ENCODE measurements around the gene KLK13.

Gene KLK13

DNA sequence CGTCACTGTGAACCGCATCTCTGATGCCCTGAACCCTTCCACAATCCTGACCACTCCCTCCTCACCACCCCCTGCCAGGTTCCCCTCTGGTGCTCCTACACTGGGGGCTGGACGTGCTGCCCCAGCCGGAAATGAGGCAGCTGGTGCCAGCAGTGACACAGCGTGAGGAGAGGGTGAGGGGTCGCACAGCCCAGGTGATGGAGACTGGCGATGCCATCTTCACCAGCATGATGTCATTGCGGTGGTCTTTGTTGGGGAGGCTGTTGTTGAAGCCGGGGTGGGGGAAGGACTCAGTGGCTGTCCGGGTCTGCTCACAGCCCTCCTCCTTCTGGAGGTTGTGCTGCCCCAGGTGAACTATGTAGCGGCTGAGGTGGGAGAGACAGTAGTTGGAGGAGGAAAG lies 40.9 kb downstream of the KLK13 start:
- Histone ChIP-seq H3K27ac (ENCODE audit: insufficient read depth in 1 of 2, low read depth in 1 of 2, low read length in 2 of 2, poor library complexity in 1 of 2, severe bottlenecking in 2 of 2) (no peak overlapping the region), H3K9me3 (ENCODE audit: control extremely low read depth in 1 of 5, control insufficient read depth in 4 of 5, insufficient read depth in 2 of 5, low read depth in 1 of 5, low read length in 4 of 5) (no peaks in the 10 kb centered on the region), H3K4me1 (ENCODE audit: control extremely low read depth in 1 of 4, control insufficient read depth in 4 of 4, insufficient read depth in 4 of 4, low read length in 3 of 4) (peaks cover 0 to 10% (median 5%) of the 10 kb centered on the region in 4 experiments), H3K27me3 (replicated peaks in 2 of 5; ENCODE audit: control insufficient read depth in 4 of 5, insufficient read depth in 5 of 5, low read length in 4 of 5) (peaks cover 0 to 78% (median 23%) of the 10 kb centered on the region in 5 experiments), H3K4me3 (ENCODE audit: control insufficient read depth in 1 of 7, extremely low read depth in 1 of 7, insufficient read depth in 4 of 7, low read depth in 2 of 7, low read length in 6 of 7) (no peak overlapping the region), H3K36me3 (ENCODE audit: control insufficient read depth in 4 of 4, insufficient read depth in 4 of 4, low read length in 3 of 4) (no peaks in the 10 kb centered on the region)
- ChIA-PET CTCF (no interaction called here), POLR2A (no interaction called here)
- 100% methylated on average over 2 of the region's 11 CpGs for WGBS (ENCODE audit: insufficient coverage)
- DNase-seq: no peak

DNA sequence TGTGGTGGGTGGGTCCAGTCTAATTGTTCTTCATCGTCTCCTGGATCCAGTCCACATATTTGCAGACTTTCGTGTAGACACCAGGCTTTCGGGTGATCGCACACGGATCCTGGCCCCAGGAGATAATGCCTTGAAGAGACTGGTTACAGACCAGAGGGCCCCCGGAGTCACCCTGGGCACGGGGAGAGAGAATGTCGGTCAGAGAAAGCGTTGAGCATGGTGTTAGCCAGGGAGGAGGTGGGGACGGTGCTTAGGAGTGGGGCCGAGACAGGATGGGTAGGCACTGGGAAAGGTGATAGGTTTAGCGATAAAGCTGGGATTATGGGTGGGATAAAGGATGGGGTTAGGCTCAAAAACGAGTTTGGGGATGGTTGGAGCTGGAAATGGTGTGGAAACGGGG lies 42.4 kb downstream of the KLK13 start:
- no peaks in the 10 kb centered on the region for H3K36me3 ChIP-seq (ENCODE audit: control insufficient read depth in 4 of 4, insufficient read depth in 4 of 4, low read length in 3 of 4)
- H3K4me3 ChIP-seq (ENCODE audit: control insufficient read depth in 1 of 7, extremely low read depth in 1 of 7, insufficient read depth in 4 of 7, low read depth in 2 of 7, low read length in 6 of 7): no peak overlapping the region
- CTCF ChIA-PET: interaction anchor here (1.6 kb wide), 1 partner anchor 74 kb away, joined by 4 read pairs; no protein-coding TSS in a partner anchor
- DNase-seq: no peak
- H3K4me1 ChIP-seq (ENCODE audit: control extremely low read depth in 1 of 4, control insufficient read depth in 4 of 4, insufficient read depth in 4 of 4, low read length in 3 of 4): peaks cover 0 to 16% (median 6%) of the 10 kb centered on the region in 4 experiments
- H3K27ac ChIP-seq (ENCODE audit: insufficient read depth in 1 of 2, low read depth in 1 of 2, low read length in 2 of 2, poor library complexity in 1 of 2, severe bottlenecking in 2 of 2): no peak overlapping the region
- POLR2A ChIA-PET: no interaction called here
- H3K9me3 ChIP-seq (ENCODE audit: control extremely low read depth in 1 of 5, control insufficient read depth in 4 of 5, insufficient read depth in 2 of 5, low read depth in 1 of 5, low read length in 4 of 5): no peaks in the 10 kb centered on the region
- WGBS (ENCODE audit: insufficient coverage): 70% methylated on average over 14 of the region's 14 CpGs
- peaks cover 3 to 86% (median 26%) of the 10 kb centered on the region in 5 experiments for H3K27me3 ChIP-seq (replicated peaks in 2 of 5; ENCODE audit: control insufficient read depth in 4 of 5, insufficient read depth in 5 of 5, low read length in 4 of 5)

DNA sequence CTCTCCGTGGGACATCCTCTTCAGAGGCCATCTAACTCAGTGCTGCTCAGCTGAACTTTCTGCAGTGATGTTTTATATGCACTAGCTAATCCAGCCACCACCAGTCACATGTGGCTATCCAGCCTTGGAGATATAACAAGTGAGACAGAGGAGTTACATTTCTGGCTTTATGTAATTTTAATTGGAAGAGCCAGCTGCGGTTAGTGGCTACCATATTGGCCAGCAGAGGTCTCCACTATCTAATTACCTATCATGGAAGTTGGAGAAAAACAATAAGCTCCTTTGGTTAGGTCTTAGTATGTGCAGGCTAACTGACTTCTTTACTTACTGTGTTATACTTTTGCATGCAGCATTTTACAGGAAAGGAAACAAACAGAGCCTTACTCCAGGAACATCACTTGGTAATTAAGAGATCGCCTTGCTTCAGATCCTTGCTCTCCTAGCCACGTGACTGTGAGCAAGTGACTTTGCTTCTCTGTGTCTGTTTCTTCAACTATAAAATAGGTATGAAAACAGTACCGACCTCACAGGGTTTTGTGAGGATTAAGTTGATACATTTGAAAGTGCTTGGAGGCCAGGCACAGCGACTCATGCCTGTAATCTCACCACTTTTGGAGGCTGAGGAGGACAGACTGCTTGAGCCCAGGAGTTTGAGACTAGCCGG lies 43.8 kb downstream of the KLK13 start:
- peak; percentile 56 to 77 (median 76) for DNase-seq
- no peak overlapping the region for H3K27ac ChIP-seq (ENCODE audit: insufficient read depth in 1 of 2, low read depth in 1 of 2, low read length in 2 of 2, poor library complexity in 1 of 2, severe bottlenecking in 2 of 2)
- peaks cover 0 to 26% (median 10%) of the 10 kb centered on the region in 4 experiments for H3K4me1 ChIP-seq (ENCODE audit: control extremely low read depth in 1 of 4, control insufficient read depth in 4 of 4, insufficient read depth in 4 of 4, low read length in 3 of 4)
- H3K9me3 ChIP-seq (ENCODE audit: control extremely low read depth in 1 of 5, control insufficient read depth in 4 of 5, insufficient read depth in 2 of 5, low read depth in 1 of 5, low read length in 4 of 5): peaks cover 0 to 2% (median 0%) of the 10 kb centered on the region in 5 experiments
- peaks cover 3 to 85% (median 27%) of the 10 kb centered on the region in 5 experiments for H3K27me3 ChIP-seq (replicated peaks in 2 of 5; ENCODE audit: control insufficient read depth in 4 of 5, insufficient read depth in 5 of 5, low read length in 4 of 5)
- ChIA-PET POLR2A (no interaction called here), CTCF (interaction anchor here (0.6 to 2.5 kb wide), 7 partner anchors 9 to 296 kb away, joined by 3 to 15 read pairs (median 3); partner anchors contain the start of gene KLK13)
- H3K4me3 ChIP-seq (ENCODE audit: control insufficient read depth in 1 of 7, extremely low read depth in 1 of 7, insufficient read depth in 4 of 7, low read depth in 2 of 7, low read length in 6 of 7): no peak overlapping the region
- 34% methylated on average over 6 of the region's 7 CpGs for WGBS (ENCODE audit: insufficient coverage)
- H3K36me3 ChIP-seq (ENCODE audit: control insufficient read depth in 4 of 4, insufficient read depth in 4 of 4, low read length in 3 of 4): no peaks in the 10 kb centered on the region

DNA sequence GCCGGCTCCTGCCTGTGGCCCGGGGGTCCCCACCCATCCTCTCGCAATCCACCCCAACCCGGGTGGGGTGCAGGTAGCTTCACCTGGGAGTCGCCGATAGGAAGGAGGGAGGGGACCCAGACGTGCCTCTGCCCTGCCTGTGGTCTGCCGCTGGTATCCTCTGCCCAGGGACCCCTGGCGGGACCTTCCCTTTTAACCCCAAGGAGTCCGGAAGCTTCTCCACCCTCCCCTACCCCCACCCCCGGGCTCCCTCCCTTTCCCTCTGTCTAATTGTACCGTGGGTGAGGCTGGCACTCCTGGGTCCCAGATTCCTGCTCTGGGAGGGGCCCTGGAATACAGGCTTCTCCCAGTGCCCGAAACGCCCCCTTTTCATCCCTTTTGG lies 45.4 kb downstream of the KLK13 start, which contains the start of gene KLK10:
KLK10 (minus strand) TSS at position 166 of the 382 bp plus-strand sequence. CDS start 579 bp downstream, outside the sequence.
- POLR2A ChIA-PET: no interaction called here
- Histone ChIP-seq H3K36me3 (ENCODE audit: control insufficient read depth in 4 of 4, insufficient read depth in 4 of 4, low read length in 3 of 4) (no peaks in the 10 kb centered on the region), H3K27ac (ENCODE audit: insufficient read depth in 1 of 2, low read depth in 1 of 2, low read length in 2 of 2, poor library complexity in 1 of 2, severe bottlenecking in 2 of 2) (no peak within 1 kb of the TSS), H3K4me1 (ENCODE audit: control extremely low read depth in 1 of 4, control insufficient read depth in 4 of 4, insufficient read depth in 4 of 4, low read length in 3 of 4) (peaks cover 0 to 26% (median 10%) of the 10 kb centered on the region in 4 experiments), H3K9me3 (ENCODE audit: control extremely low read depth in 1 of 5, control insufficient read depth in 4 of 5, insufficient read depth in 2 of 5, low read depth in 1 of 5, low read length in 4 of 5) (peaks cover 0 to 2% (median 0%) of the 10 kb centered on the region in 5 experiments), H3K27me3 (replicated peaks in 2 of 5; ENCODE audit: control insufficient read depth in 4 of 5, insufficient read depth in 5 of 5, low read length in 4 of 5) (peaks cover 3 to 86% (median 21%) of the 10 kb centered on the region in 5 experiments), H3K4me3 (ENCODE audit: control insufficient read depth in 1 of 7, extremely low read depth in 1 of 7, insufficient read depth in 4 of 7, low read depth in 2 of 7, low read length in 6 of 7) (peak within 1 kb of the TSS in 1 of 7 experiments; percentile 52)
- 4% methylated on average over 5 of the region's 14 CpGs for WGBS (ENCODE audit: insufficient coverage)
- no peak for DNase-seq
- CTCF ChIA-PET: interaction anchor here (0.7 to 2.5 kb wide), 3 partner anchors 9 to 623 kb away, joined by 3 to 15 read pairs (median 4); no protein-coding TSS in a partner anchor

DNA sequence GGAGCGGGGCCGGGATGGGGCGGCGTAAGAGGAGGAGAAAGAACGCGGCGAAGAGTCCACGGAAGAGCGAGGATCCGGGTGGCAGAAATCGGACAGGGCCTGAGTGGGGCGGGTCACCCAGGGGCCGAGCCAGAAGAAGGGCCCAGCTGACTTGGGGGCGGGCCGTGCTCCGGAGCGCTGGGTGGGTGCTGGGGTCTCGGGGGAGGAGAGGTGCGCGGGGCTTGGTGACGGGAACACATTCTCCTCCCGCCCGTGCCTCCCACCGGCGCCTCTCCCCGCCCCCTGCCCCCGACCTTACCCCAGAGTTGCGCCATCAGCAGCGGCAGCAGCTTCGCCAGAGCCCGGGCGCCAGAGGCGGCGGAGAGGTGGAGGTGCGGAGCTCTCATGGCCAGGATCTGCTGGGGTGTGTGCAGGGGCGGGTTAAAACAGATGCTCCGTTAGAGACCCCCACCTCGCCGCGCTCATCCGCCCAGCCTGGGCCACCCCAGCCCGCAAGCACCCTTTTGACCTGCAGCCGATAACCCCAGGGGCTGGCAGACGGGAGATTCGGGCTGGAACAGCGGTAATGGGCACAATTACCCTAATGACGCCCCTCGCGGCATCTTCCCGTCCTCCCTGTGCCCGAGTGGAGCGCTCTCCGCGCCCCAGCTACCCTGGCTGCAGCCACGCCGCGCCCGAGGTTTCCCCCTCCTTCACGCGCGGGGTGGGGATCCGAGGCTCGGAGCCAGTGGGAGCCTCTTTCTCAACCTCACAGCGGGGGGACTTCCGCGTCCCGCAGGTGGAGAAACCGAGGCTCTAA lies 45.9 kb downstream of the KLK13 start:
- H3K4me1 ChIP-seq (ENCODE audit: control extremely low read depth in 1 of 4, control insufficient read depth in 4 of 4, insufficient read depth in 4 of 4, low read length in 3 of 4): peaks cover 0 to 26% (median 10%) of the 10 kb centered on the region in 4 experiments
- peak overlapping the region in 1 of 7 experiments; percentile 52 for H3K4me3 ChIP-seq (ENCODE audit: control insufficient read depth in 1 of 7, extremely low read depth in 1 of 7, insufficient read depth in 4 of 7, low read depth in 2 of 7, low read length in 6 of 7)
- peaks cover 3 to 86% (median 20%) of the 10 kb centered on the region in 5 experiments for H3K27me3 ChIP-seq (replicated peaks in 2 of 5; ENCODE audit: control insufficient read depth in 4 of 5, insufficient read depth in 5 of 5, low read length in 4 of 5)
- WGBS (ENCODE audit: insufficient coverage): 5% methylated on average over 48 of the region's 68 CpGs
- H3K36me3 ChIP-seq (ENCODE audit: control insufficient read depth in 4 of 4, insufficient read depth in 4 of 4, low read length in 3 of 4): no peaks in the 10 kb centered on the region
- H3K27ac ChIP-seq (ENCODE audit: insufficient read depth in 1 of 2, low read depth in 1 of 2, low read length in 2 of 2, poor library complexity in 1 of 2, severe bottlenecking in 2 of 2): no peak overlapping the region
- peak in 2 of 3 donors; percentile 29 to 46 for DNase-seq
- peaks cover 0 to 2% (median 0%) of the 10 kb centered on the region in 5 experiments for H3K9me3 ChIP-seq (ENCODE audit: control extremely low read depth in 1 of 5, control insufficient read depth in 4 of 5, insufficient read depth in 2 of 5, low read depth in 1 of 5, low read length in 4 of 5)
- ChIA-PET POLR2A (no interaction called here), CTCF (interaction anchor here (0.7 to 2.5 kb wide), 3 partner anchors 9 to 624 kb away, joined by 3 to 15 read pairs (median 4); no protein-coding TSS in a partner anchor)

DNA sequence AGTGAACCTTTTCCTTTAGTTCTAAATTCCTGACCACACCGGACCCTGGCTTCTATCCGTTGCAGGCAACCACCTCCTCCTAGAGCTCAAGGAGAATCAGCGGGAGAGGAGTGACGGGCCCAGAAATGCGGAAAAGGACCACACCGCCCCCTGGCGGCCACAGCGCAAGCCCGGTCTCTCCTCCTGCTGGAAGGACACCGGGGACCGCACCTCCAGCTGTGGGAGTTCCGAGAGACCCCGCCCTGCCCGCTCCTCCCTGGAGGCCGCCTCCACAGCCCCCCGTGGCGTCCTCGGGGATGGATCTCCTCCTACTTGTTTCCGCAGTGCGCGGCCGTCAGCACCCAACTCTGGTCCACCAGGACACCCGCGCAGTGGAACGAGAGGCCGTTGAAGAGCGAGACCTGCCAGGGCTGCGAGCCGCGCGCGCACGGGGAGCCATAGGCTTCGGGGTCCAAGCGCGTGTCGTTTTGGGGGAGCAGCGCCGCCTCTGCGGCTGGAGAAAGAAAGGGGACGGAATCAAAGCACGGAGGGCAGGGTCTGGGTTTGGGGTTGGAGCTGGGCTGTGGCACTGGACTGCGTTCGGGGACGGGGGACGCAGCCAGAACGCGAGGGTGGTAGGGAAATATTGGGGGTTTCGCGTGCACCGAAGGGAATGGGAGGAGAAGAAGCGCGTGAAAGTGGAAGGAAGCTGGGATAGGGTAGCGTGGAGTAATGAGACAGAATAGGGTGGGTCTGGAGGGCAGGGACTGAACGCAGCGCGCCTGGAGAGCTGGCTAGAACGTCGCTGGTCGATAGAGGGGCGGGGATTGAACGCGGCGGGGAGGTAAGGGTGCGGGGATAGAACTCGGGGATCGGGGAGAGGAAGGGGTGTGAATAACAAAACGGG lies 47.9 kb downstream of the KLK13 start:
- peaks cover 3 to 75% (median 24%) of the 10 kb centered on the region in 5 experiments for H3K27me3 ChIP-seq (replicated peaks in 2 of 5; ENCODE audit: control insufficient read depth in 4 of 5, insufficient read depth in 5 of 5, low read length in 4 of 5)
- DNase-seq: peak; percentile 37 to 60 (median 54)
- H3K4me1 ChIP-seq (ENCODE audit: control extremely low read depth in 1 of 4, control insufficient read depth in 4 of 4, insufficient read depth in 4 of 4, low read length in 3 of 4): peaks cover 0 to 26% (median 10%) of the 10 kb centered on the region in 4 experiments
- ChIA-PET POLR2A (no interaction called here), CTCF (no interaction called here)
- H3K9me3 ChIP-seq (ENCODE audit: control extremely low read depth in 1 of 5, control insufficient read depth in 4 of 5, insufficient read depth in 2 of 5, low read depth in 1 of 5, low read length in 4 of 5): peaks cover 0 to 2% (median 0%) of the 10 kb centered on the region in 5 experiments
- H3K4me3 ChIP-seq (ENCODE audit: control insufficient read depth in 1 of 7, extremely low read depth in 1 of 7, insufficient read depth in 4 of 7, low read depth in 2 of 7, low read length in 6 of 7): peak overlapping the region in 3 of 7 experiments; percentile 46 to 52 (median 47)
- WGBS (ENCODE audit: insufficient coverage): 1% methylated on average over 53 of the region's 68 CpGs
- H3K27ac ChIP-seq (ENCODE audit: insufficient read depth in 1 of 2, low read depth in 1 of 2, low read length in 2 of 2, poor library complexity in 1 of 2, severe bottlenecking in 2 of 2): no peak overlapping the region
- no peaks in the 10 kb centered on the region for H3K36me3 ChIP-seq (ENCODE audit: control insufficient read depth in 4 of 4, insufficient read depth in 4 of 4, low read length in 3 of 4)

Data from common myeloid progenitor, CD34-positive (primary cell).